Progenitor cell of endocrine pancreas (in vitro differentiated cells): ENCODE measurements around the gene MAP3K19. TPM values are rescaled to one million over a fixed set of nuclear protein-coding genes. Genes with fewer than 3 reads are reported as not detected.
"Not testable (repeated sequence)": the region's sequence is repeated elsewhere in the genome, so short reads cannot be mapped to it uniquely, and the experiment has no call there.

Experiments used
- DNase-seq: peaks from one replicate; pipeline ENCODE4 v3.0.0; 2021; ENCODE audit warnings: low spot score; ENCODE audit not compliant: unreplicated experiment
- H3K27ac Mint-ChIP-seq: 2 replicates; pipeline ENCODE4 v1.8.0; 2021; ENCODE audit warnings: mild to moderate bottlenecking, moderate library complexity, mixed read lengths
- H3K27me3 Mint-ChIP-seq: 2 replicates; pipeline ENCODE4 v1.8.0; 2021; ENCODE audit warnings: mixed read lengths
- H3K36me3 Mint-ChIP-seq: 2 replicates; pipeline ENCODE4 v1.8.0; 2022; ENCODE audit warnings: mixed read lengths; ENCODE audit not compliant: insufficient read depth
- H3K4me1 Mint-ChIP-seq: 2 replicates; pipeline ENCODE4 v1.8.0; 2021; ENCODE audit warnings: low read depth, mixed read lengths
- H3K4me3 Mint-ChIP-seq: 2 replicates; pipeline ENCODE4 v1.8.0; 2021; ENCODE audit warnings: low read depth, mild to moderate bottlenecking, moderate library complexity, mixed read lengths
- H3K9me3 Mint-ChIP-seq: 2 replicates; pipeline ENCODE4 v1.8.0; 2021; ENCODE audit warnings: low read depth, mixed read lengths
- CTCF ChIP-seq: fragments of 200-600 bp; sonication (generic); IDR thresholded peaks from one replicate; pipeline ENCODE4 v1.5.0; 2021; ENCODE audit warnings: antibody characterized with exemption, mild to moderate bottlenecking; ENCODE audit not compliant: unreplicated experiment
- total RNA-seq: library from RNA; stranded (reverse); gene quantifications from 2 replicates; pipeline ENCODE4 v1.2.1, GENCODE V29; 2021

Gene MAP3K19
- total RNA-seq, 1 donor from 2014 or later = not detected

- Mint-ChIP-seq H3K4me1 (peaks cover 39% of the 10 kb centered on the region), H3K9me3 (no peaks in the 10 kb centered on the region), H3K27ac (peak overlapping the region; percentile 67), H3K27me3 (no peaks in the 10 kb centered on the region), H3K36me3 (no peaks in the 10 kb centered on the region), H3K4me3 (peak overlapping the region; percentile 59)
- DNase-seq = no peak
- no peak for TF ChIP-seq CTCF
Measured at GRCh38 chr2:135050684-135051083, 3.4 kb upstream of the MAP3K19 start.

- no peaks in the 10 kb centered on the region for H3K36me3 Mint-ChIP-seq
- peaks cover 39% of the 10 kb centered on the region for H3K4me1 Mint-ChIP-seq
- H3K9me3 Mint-ChIP-seq = no peaks in the 10 kb centered on the region
- H3K4me3 Mint-ChIP-seq = no peak overlapping the region
- no peak for TF ChIP-seq CTCF
- no peaks in the 10 kb centered on the region for H3K27me3 Mint-ChIP-seq
- no peak overlapping the region for H3K27ac Mint-ChIP-seq
- DNase-seq = no peak
Measured at GRCh38 chr2:135050132-135050531, 2.9 kb upstream of the MAP3K19 start.

- no peaks in the 10 kb centered on the region for H3K9me3 Mint-ChIP-seq
- H3K36me3 Mint-ChIP-seq = no peaks in the 10 kb centered on the region
- H3K4me3 Mint-ChIP-seq = no peak overlapping the region
- DNase-seq = no peak
- peaks cover 29% of the 10 kb centered on the region for H3K4me1 Mint-ChIP-seq
- H3K27me3 Mint-ChIP-seq = no peaks in the 10 kb centered on the region
- H3K27ac Mint-ChIP-seq = no peak overlapping the region
- no peak for TF ChIP-seq CTCF
Measured at GRCh38 chr2:135048122-135048521, 875 bp upstream of the MAP3K19 start.

GRCh38 chr2:135043345-135043744 is 3.9 kb downstream of the MAP3K19 start:
- no peak overlapping the region for H3K4me3 Mint-ChIP-seq
- no peaks in the 10 kb centered on the region for H3K27me3 Mint-ChIP-seq
- no peaks in the 10 kb centered on the region for H3K9me3 Mint-ChIP-seq
- DNase-seq = no peak
- no peak overlapping the region for H3K27ac Mint-ChIP-seq
- peaks cover 12% of the 10 kb centered on the region for H3K4me1 Mint-ChIP-seq
- peak; percentile 39 for TF ChIP-seq CTCF
- no peaks in the 10 kb centered on the region for H3K36me3 Mint-ChIP-seq

- H3K4me3 Mint-ChIP-seq = no peak overlapping the region
- H3K9me3 Mint-ChIP-seq = no peaks in the 10 kb centered on the region
- H3K27ac Mint-ChIP-seq = no peak overlapping the region
- TF ChIP-seq CTCF = no peak
- DNase-seq = no peak
- H3K27me3 Mint-ChIP-seq = no peaks in the 10 kb centered on the region
- no peaks in the 10 kb centered on the region for H3K4me1 Mint-ChIP-seq
- no peaks in the 10 kb centered on the region for H3K36me3 Mint-ChIP-seq
Measured at GRCh38 chr2:135037831-135038230, 9.4 kb downstream of the MAP3K19 start.

GRCh38 chr2:135033216-135033615 is 14.0 kb downstream of the MAP3K19 start:
- H3K36me3 Mint-ChIP-seq, H3K4me3 Mint-ChIP-seq, H3K4me1 Mint-ChIP-seq, H3K27me3 Mint-ChIP-seq, H3K27ac Mint-ChIP-seq, DNase-seq, H3K9me3 Mint-ChIP-seq: not testable (repeated sequence)
